HG03457 (cell line): ENCODE results near the gene TMEM127.
"Not testable (repeated sequence)": the region's sequence is repeated elsewhere in the genome, so short reads cannot be mapped to it uniquely, and the experiment has no call there.

Source experiments
- ATAC-seq: cut with Tn5 transposase; IDR thresholded peaks from one replicate; pipeline ENCODE4 v1.9.1; 2021; ENCODE audit warnings: moderate number of reproducible peaks; ENCODE audit not compliant: unreplicated experiment

The TMEM127 gene

DNA sequence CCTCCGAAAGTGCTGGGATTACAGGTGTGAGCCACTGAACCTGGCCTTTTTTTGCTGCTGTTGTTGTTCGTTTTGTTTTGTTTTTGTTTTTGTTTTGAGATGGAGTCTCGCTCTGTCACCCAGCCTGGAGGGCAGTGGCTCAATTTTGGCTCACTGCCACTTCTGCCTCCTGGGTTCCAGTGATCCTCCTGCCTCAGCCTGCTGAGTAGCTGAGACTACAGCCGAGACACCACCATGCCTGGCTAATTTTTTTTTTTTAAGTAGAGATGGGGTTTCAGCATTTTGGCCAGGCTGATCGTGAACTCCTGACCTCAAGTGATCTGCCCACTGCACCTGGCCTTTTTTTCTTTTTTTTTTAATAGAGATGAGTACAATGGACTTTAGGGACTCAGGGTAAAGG is 22.0 kb downstream of the TMEM127 start:
- ATAC-seq: no peak

DNA sequence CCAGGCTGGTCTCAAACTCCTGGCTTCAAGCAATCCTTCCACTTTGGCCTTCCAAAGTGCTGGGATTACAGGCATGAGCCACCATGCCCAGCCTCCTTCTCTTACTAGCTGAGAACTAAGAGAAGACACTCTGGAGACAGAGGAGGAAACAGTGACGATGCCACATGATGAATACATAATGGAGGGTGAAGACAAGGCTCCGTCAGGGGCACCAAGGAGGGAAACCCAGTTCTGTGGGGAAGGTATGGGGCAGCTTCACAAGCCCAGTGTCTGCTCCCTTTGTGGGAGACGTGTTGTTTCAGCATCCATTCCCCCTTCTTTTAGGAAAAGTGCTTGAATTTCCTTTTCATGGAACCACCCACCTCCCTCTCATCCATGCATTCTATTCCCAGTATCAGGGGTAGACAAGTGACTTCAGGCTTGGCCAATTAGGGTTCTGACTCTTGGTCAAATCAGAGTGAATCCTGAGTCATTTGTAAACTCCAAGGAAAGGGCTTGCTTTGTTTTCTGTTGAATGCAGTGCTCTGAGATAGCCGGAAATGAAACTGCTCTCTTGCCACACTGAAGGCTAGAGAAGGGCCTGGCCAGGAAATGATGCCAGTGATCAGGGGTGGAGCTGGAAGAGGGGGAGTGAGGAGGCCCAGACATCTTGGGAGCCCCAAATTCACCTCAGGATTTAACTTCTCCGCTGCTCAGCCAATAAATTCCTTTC is 23.7 kb downstream of the TMEM127 start:
- peak; percentile 67 for ATAC-seq

GRCh38 chr2:96241227-96241626 is 24.6 kb downstream of the TMEM127 start:
- ATAC-seq: no peak

GRCh38 chr2:96240341-96241038 is 25.3 kb downstream of the TMEM127 start:
- no peak for ATAC-seq

- no peak for ATAC-seq
These were observed 26.0 kb downstream of the TMEM127 start for GRCh38 chr2:96239745-96240264.

DNA sequence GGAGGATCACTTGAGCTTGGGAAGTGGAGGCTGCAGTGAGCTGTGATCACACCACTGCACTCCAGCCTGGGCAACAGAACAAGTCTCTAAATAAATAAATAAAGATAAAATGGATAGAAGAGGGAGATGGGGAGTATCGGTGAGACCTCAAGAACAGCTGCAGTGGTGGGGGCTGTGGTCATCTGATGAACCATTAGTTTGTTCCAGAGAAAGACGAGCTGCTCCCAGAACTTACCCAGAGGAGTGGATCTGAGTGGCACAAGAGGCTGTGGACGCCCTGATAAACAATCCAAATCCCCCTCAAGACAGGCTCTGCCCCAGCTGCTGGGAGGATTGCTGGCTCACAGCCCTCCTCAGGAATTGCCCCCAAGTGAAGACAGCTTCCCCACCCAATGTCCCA is 26.7 kb downstream of the TMEM127 start:
- no peak for ATAC-seq

DNA sequence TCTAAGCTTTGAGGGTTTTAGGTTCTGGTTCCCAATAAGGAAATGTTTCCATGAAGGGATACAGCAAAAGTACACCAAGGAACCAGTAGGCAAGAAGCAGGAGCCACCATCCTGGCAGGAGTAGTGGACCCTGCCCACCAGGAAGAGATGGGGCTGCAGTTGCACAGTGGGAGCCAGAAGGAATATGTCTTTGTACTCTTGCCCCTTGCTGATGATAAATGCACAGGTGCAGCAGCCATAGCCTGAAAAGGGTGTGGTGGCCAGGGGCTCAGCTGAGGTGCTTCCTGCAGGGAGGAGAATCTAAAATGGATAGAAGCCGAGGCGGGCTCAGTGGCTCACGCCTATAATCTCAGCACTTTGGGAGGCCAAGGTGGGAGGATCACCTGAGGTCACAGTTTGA is 27.5 kb downstream of the TMEM127 start:
- ATAC-seq: no peak

GRCh38 chr2:96236882-96237281 is 28.9 kb downstream of the TMEM127 start:
- ATAC-seq: no peak

DNA sequence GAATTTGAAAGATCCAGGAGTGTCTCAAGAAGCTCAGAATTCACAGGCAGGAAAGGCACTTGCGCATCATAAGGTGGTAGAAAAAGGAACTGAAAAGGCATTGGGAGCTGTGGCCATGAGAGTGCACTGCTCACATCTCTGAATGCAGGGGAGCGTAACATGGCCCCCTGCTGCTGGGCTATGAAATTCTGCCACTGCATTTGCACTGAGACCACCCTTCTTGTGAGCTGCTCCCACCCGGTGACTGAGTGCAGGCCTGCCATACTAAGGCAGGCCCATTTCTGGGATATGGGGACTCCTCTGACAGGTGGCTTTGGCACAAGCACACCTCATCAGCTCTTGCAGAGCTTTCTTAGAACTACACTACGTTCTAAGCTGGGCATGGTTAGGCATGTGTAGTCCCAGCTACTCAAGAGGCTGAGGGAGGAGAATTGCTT is 31.9 kb downstream of the TMEM127 start:
- ATAC-seq: peak; percentile 78

DNA sequence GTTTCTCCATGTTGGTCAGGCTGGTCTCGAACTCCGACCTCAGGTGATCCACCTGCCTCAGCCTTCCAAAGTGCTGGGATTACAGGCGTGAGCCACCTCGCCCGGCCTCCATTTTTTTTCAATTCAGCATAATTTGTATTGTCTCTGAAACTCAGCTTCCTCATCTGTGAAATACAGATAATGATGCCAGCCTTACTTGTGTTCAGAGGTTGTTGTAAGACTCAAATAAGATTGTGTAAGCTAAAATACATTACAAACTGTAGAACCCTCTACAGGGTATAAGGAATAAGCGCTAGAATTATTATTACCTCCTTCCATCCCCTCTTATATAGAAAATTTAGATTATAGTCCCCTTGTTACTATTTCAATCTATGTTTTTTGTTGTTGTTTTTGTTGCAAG is 32.4 kb downstream of the TMEM127 start:
- no peak for ATAC-seq

- ATAC-seq: no peak
These were observed 34.5 kb downstream of the TMEM127 start for GRCh38 chr2:96231316-96231715.

DNA sequence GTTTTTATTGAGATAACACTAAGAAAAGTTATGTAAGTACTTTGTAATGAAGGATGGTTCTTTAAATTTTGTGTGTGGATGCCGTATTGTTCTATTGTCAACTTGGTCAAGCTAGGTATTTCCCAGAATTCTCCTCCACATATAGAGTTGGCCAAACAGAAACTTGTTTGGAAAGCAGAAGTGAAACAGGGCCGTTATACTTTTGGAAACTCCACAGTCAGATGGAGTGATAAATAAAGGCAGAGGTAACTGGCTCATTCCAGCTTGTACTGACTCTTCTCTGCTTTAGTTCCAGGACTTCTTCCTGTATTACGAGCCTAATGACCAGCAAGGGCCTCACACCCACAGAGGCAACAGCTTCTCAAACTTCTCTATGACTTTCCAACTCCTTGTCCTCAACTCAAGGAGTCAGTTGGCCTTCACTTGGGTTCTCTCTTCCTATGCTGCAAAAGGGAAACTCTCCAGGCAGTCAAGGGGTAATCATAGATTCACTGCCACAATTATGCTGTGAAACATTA is 40.7 kb downstream of the TMEM127 start:
- peak; percentile 57 for ATAC-seq

DNA sequence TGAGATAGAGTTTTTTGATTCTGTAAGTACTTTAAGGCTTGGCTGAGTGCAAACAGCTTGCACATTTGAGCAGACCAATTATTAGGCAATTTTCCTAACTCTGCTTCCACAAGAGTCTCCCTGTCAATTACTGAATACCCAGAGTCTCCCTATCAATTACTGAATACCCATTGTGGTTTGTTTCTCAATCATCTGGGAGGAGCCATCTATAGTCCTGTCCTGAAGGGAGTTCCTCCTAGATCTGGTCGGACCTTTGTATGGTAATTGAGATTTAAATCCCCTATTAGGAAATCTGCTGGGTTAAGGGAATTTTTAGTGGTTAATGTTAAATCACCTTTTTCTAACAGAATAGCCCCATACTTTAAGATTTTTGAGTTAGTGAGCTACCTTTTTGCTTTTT is 44.7 kb downstream of the TMEM127 start:
- not testable (repeated sequence) for ATAC-seq

GRCh38 chr2:96219959-96220358 is 45.8 kb downstream of the TMEM127 start:
- ATAC-seq: not testable (repeated sequence)

- ATAC-seq: no peak
These were observed 47.2 kb downstream of the TMEM127 start for GRCh38 chr2:96218508-96219131.

GRCh38 chr2:96214554-96214953 is 51.2 kb downstream of the TMEM127 start:
- no peak for ATAC-seq

- ATAC-seq: no peak
These were observed 52.4 kb downstream of the TMEM127 start for GRCh38 chr2:96213379-96213778.

DNA sequence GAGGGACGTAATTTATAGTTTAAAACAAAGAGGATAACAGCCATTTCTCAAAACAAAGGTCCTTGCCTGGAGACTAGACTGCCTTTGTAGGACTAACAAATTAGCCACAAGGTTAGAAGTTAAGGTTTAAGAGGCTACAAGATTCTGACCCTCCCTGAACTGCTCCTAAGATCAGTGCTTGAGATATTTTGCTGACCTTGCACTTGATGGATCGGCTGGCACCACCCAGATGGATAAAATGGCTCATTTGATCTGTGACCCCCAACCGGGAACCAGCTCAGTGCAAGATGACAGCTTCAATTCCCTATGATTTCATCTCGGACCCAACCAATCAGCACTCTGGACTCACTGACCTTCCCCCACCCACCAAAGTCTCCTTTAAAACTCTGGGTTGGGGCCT is 53.5 kb downstream of the TMEM127 start:
- no peak for ATAC-seq

- no peak for ATAC-seq
These were observed 56.1 kb downstream of the TMEM127 start for GRCh38 chr2:96209729-96210085.

GRCh38 chr2:96209011-96209728 is 56.6 kb downstream of the TMEM127 start:
- ATAC-seq: no peak
